Occipital lobe (tissue), 2 donors: ENCODE data around the gene SEMA3E. TPM values are rescaled to one million over a fixed set of nuclear protein-coding genes. Genes with fewer than 3 reads are reported as not detected.
"Not testable (repeated sequence)": the region's sequence is repeated elsewhere in the genome, so short reads cannot be mapped to it uniquely, and the experiment has no call there.

ENCODE experiments used
- DNase-seq: peaks from one replicate; lab custom pipeline; 2025; lab: John Stamatoyannopoulos, UW
- total RNA-seq: library from RNA; depleted of rRNA; stranded (reverse); fragments of >200 nt; gene quantifications from one replicate; pipeline ENCODE4 v1.2.3, GENCODE V29; 2014

The SEMA3E gene
- total RNA-seq, 1 donor from 2014 or later = 22.9 TPM

DNA sequence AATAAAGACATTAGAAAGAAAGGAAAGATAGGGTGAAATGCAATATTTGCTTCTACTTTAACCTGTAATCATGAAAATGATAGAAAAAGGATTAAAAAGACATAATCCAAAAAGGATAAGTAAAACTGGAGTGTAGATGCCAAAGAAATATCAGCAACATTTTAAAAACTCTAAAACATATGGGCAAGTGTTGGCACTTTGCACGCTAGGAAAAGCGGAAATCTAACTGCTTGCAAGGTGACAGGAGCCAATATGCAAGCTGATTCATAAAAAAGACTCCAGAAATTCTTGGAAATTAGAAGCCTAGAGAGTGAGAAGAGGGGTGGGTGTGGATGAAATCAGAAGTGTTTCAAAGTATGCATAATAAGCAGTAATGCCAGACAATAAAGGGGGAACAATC lies 161.1 kb downstream of the SEMA3E start:
- DNase-seq = no peak

DNA sequence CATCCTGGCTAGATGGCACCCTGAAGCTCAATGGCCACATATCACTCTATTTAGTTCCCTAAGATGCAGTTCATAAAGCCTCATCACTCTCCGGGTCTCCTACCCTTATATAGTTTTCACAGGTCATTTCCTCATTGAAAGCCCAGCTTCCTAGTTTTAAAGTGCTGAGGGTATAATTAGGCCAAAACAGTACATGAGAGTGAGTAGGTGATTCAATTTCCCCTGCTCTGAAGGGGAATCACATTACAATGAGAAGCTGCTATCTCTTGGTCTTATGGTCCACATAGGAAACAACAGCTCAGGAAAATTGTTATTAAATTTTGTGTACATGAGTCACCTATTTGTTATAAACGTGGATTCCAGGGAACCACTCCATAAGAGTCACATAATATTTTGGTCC lies 162.0 kb downstream of the SEMA3E start:
- no peak for DNase-seq

DNA sequence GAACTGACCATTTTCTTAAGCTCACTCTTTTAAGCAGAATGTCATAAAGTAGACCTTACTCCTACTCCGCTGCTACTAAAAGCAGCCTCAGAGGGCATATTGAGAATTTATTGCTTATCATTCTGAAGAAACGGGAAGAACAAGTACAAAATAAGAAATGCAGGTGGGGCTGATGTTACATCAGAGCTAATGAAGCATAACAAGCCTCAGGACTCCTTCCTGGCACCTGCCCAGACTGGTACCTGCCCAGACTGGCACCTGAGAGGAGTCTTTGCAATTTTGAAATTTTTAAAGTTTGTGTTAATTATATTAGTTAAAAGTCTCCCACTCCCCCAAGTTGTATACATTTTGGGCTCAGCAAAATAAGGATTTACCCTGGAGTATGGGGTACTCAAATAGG lies 162.4 kb downstream of the SEMA3E start:
- DNase-seq = no peak

DNA sequence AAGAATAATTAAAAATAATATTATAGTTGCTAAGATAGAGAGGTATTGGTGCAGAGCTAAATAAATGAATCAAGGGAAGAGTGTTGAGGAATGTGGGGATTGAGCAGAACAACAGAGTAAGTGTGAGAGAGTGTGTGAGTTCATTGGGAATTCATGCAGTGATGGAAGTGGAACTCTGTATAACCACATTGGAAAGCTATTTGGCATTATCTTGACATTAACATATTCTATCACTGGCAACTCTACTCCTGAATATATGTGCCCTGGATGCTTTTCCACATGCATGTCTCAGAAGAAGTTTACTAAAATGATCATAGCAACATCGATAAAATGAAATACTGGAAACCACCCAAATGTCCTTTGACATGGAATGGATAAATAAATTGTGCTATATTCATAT lies 164.1 kb downstream of the SEMA3E start:
- DNase-seq = no peak

DNA sequence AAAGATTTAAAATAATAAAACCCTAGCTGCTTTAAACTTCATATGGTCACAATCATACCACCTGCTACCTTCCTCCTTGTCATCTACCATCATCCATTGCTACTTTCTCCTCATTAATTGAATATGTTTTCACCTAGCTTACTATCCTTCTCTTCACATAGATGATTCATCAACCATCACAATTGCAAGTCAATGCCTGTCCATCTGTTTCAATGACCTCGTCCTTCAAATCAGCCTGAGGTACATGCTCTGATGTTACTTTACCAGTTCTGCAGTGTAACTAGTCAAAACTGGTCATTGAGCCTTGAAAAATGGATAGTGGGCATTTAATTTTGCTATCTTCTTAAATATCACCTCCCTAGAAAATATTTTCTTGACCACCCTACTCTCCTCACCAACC lies 164.7 kb downstream of the SEMA3E start:
- no peak for DNase-seq

DNA sequence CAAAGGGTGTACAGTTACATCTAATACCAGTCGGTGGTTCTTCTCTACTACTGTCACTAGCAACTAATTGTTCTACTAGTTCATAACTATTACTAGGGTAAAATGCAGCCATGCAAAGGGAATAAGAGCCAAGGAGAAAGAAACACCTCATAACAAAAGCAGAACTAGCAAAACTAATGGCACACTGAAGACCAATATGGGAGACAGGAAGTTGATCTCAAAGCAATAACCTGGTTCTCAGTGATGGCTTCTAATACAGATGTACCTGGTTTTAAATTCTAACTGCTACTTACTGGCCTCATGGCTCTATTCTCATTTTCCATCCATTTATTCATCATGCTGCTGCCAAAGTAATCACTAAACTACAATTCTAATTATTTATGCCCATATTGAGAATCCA lies 170.3 kb downstream of the SEMA3E start:
- no peak for DNase-seq

DNA sequence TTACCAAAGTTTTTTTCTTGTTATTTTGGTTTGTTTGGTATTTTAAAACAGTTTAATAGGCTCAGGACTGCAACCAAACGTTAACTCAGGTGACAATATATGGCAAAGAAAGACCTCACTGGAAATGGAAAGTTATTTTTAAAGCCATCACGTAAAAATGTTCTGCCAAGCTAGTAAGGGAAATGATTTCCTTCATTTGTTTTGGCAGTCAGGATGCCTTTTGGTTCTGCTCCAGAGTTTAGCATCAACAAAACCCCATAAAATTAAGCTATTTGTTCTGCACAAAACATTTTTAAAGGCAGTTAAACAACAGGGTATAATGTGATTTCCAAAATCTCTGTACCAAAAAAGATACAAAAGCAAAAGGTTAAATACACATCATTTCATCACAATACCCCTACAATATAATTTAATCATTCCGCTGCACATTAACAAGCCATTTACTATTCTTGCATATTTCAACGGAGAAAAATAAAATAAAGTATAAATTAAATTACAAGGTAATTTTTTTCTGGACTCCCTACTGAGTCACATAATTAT lies 172.4 kb downstream of the SEMA3E start:
- DNase-seq = no peak

DNA sequence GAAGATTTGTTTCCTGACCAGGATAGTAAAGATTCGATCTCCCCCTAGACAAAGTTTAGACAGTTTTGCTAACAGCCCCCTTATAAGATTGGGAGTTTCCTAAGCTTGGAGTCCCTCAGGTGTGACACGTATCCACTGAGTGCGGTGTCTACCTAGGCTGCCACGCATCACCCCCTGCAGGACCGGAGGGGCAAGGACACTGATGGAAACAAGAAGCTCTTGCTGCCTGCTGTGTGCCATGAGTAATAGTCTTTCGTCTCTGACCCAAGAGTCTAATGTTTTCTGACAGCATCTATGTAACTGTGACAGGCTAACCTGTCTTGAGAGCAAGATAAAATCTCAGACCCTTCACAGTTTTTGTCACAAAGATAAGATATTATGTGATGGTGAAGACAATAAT lies 173.5 kb downstream of the SEMA3E start:
- no peak for DNase-seq

DNA sequence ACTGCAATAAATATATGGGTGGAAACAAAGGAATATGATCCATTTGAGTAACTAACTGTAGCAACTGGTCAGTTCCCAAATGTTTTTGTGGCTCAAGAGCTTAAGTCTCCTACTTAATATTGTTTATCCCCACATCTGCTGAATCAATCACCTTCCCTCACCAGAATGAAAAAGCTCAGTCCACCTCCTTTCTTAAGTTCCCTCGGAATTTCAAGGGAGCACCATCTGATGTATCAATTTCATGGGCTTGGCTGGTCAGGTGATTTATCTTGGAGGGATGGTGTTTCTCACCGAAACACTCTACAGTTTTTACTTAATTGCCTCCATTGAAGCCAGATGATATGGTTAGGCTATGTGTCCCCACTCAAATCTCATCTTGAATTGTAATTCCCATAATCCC lies 176.6 kb downstream of the SEMA3E start:
- no peak for DNase-seq

DNA sequence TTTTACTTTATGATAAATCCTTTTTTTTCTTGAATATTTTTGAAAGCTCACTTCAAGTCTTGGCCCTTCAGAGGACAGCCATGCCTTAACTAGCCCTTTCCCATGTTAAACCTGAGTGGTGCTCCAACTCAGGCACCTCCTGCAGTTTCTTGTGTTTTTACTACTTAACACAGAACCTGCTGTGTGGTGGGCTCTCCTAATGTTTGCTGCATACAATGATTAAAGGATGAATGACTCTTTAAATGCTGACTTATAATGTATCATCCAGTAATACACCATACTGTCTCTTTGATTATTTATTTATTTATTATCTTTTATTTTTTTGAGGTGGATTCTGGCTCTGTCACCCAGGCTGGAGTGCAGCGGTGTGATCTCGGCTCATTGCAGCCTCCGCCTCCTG lies 179.4 kb downstream of the SEMA3E start:
- no peak for DNase-seq

DNA sequence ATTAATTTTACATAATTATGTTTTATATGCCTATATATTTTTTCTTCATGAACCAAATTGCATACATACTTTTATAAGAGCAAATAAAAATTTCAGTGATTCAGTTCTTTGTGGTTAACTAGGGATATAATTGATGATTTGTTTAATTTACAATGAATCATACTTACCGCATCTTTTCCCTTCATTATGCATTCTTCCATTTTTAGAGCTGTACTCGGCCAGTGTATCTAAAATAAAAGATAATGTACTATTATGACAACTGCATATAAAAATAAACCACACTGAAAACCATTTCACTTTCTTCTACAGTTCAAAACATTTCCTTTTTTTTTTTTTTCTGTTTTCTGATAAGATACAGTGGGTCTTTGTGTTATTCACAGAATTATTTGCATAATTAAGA lies 179.9 kb downstream of the SEMA3E start:
- DNase-seq = no peak

DNA sequence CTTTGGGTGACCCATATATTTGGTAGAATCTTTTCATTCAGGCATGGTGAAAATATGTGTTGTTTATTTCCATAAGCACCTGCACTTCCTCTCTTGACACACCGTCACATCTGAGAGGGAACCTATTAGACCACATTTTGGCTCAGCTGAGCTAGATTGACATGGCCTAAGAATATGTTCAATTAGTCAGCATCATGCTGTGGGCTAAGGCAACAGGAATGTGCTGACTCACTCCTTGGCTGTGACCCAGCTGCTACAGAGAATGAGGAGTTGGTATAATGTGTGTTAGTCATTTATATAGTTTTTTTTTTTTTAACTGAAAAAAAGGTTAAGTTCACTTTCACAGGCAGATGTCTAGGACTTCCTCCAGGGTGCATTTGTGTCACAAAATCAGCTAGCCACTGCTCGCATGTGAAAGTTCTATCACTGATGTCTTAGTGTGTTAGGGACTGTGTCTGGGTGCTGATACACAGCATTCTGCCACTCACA lies 180.6 kb downstream of the SEMA3E start:
- DNase-seq = peak; percentile 42

DNA sequence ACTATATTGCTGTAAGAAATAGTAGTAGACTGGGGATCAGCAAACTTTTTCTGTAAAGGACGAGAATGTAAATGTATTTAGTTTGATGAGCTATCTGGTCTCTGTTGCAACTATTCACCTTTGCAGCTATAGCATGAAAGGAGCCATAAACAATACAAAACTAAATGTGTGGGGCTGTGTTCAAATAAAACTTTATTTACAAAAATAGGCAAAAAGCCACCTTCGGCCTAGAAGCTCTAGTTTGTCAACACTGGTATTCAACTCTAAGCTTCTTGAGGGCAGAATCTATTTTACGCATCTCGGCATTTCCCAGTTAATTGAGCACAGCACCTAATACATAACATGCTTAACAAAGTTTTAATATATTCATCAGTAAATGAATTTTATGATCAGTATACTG lies 181.4 kb downstream of the SEMA3E start:
- DNase-seq = no peak

DNA sequence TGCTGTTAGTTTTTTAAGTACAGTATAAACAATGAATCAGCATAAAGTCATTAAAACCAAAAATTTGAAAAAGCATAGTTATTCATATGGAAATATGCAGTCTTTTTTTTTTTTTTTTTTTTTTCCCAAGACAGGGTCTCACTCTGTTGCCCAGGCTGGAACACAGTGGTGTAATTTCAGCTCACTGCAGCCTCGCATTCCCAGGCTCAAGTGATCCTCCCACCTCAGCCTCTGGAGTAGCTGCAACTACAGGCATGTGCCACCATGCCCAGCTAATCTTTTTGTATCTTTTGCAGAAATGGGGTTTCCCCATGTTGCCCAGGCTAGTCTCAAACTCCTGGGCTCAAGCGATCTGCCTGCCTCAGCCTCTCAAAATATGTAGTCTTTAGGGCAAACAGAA lies 182.0 kb downstream of the SEMA3E start:
- no peak for DNase-seq

DNA sequence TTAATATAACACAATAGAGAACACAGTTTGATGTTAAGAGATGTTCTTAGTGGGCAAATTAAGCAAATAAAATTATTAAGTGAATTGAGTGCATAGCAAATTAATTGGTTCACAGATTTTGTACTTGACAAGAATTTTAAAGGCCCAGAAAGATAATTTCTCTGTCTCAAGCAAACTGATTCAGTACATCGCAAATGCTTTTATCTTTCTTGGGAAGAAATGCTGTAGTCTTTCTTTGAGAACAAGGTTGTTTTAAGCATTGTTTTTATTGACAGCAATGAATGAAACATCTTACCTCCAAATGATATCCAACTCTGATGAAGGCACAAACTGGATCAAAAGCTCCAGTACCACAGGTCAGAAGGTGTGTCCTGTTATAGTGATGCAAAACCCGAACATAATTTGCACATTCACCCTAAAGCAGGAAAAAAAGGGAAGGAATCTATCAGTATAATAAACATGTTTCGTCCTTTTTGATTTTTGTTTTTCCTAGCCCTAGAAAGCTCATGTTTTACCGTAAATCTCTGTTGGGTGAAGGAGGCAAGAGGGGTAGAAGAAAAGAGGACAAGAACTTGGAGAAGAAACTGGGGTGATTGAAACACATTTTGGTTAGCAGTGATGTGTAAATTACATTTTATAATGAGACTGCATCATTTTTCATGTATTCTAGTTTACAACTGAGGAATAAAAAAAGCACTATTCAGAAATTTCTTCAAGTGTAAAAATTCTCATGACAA lies 182.6 kb downstream of the SEMA3E start:
- DNase-seq = no peak

DNA sequence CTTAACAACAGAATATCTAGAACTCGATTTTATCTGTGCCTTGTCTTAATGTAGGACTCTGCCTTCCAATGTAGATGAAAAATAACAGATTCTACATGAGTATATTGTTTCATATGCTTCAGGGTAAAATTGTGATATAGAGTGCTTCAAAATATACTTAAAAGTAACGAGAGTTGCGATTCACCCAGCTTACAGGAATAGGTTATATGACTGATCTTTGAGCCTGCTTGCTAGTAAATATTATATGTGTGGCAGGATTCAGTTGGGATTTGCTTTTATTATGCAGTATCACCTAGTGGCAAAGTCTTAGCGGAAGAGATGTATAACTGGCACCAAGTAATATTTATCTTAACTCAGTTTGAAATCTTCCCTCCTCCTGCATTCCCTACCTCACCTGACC lies 183.3 kb downstream of the SEMA3E start:
- DNase-seq = no peak

DNA sequence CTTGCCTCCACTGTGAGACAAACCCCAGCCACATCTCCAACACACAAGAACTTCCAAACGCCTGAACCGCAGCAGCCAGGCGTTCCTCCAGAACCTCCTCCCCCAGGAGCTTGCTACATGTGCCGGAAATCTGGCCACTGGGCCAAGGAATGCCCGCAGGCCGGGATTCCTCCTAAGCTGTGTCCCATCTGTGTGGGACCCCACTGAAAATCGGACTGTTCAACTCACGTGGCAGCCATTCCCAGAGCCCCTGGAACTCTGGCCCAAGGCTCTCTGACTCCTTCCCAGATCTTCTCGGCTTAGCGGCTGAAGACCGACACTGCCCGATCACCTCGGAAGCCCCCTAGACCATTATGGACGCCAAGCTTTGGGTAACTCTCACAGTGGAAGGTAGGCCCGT lies 187.1 kb downstream of the SEMA3E start:
- not testable (repeated sequence) for DNase-seq

DNA sequence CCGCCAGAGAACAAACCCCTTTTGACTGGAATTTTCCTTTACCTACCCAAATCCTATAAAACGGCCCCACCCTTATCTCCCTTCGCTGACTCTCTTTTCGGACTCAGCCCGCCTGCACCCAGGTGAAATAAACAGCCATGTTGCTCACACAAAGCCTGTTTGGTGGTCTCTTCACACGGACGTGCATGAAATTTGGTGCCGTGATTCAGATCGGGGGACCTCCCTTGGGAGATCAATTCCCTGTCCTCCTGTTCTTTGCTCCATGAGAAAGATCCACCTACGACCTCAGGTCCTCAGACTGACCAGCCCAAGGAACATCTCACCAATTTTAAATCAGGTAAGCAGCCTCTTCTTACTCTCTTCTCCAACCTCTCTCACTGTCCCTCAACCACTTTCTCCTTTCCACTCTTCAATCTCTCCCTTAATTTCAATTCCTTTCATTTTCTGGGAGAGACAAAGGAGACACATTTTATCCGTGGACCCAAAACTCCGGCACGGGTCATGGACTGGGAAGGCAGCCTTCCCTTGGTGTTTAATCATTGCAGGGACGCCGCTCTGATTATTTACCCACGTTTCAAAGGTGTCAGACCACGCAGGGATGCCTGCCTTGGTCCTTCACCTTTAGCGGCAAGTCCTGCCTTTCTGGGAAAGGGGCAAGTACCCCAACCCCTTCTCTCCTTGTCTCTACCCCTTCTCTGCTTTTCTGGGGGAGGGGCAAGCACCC lies 188.8 kb downstream of the SEMA3E start:
- DNase-seq = not testable (repeated sequence)

DNA sequence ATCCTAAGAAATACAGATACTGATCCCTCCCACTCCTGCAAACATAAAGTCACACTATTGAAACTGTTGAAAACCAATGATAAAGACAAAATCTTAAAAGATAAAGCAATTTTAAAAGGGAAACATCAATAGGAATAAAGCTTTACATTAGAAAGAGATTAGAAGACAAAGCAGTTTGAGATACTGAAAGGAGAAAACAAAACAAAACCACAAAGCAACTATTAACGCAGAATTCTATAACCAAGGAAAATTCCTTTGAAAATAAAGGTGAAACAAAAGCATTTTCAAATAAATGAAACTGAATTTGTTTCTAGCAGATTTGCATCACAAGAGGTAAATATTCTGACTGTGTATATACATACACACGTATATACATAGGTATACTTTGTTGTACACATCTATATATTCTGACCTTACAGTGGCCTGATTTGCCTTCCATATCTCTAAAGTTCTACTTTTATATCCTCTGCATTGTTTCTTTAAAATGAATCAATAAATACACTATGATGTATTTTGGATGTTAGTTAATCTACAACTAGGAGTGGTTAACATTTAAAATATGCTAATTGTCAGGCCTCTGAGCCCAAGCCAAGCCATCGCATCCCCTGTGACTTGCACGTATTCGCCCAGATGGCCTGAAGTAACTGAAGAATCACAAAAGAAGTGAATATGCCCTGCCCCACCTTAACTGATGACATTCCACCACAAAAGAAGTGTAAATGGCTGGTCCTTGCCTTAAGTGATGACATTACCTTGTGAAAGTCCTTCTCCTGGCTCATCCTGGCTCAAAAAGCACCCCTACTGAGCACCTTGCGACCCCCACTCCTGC lies 189.6 kb downstream of the SEMA3E start:
- not testable (repeated sequence) for DNase-seq

DNA sequence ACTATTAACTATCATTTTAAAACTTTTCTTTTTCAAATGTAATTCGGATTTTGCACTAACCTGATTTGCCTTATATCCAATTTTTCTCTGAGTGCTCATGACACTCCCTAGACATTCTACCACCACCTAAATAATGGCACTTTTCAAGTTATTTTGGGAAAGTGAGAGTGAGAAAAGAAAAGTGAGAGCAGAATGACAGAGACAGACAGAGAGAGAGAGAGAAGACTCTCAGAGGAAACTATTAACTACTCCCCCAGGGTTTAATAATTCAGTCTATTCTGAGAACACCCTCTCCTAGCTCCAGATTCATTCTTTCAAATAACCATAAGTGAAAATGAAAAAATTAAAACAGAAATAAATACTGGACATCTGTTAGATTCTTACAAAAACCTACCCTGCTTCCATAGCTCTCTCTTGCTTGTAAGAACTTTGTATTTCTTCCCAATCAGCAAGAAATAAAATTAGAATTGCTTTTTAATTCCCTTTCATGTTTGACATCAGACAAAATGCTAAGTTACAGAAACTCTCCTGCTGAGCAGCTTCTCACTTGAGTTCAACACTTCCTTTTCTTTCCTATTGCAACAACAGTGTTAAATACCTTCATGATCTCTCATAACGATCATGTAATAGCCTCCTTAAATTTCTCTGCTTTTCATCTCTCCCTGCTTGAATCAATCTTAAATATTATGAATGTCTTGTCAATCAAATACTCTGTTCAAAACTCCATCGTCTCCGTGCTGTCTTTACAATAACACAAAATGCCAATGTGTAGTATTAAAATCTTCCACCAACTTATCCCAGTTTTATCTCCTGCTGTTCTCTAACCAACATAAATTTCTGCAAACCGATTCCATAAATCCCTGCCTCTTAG lies 191.7 kb downstream of the SEMA3E start:
- no peak for DNase-seq

DNA sequence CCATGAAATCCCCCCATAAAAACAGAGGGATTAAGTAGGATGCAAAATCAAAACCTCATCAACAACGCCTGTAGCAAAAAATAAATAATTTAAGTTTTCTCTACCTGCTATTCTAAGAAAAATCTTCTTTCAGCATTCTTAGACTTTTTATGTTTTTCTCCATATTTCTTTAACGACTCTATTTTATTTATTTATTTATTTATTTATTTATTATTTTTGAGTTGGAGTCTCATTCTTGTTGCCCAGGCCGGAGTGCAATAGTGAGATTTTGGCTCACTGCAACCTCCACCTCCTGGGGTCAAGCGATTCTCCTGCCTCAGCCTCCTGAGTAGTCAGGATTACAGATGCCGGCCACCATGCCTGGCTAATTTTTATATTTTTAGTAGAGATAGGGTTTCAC lies 192.5 kb downstream of the SEMA3E start:
- DNase-seq = no peak
